Testis (tissue), 2 donors: ENCODE measurements around the gene THSD7A.

ENCODE experiments used
- POLR2A ChIP-seq: fragments of 450-650 bp; IDR thresholded peaks from one replicate; pipeline ENCODE4 v1.6.1; 2017; ENCODE audit warnings: antibody characterized with exemption, mild to moderate bottlenecking, moderate library complexity
- TF ChIP-seq, protein P1 (sequence below), 3 experiments: fragments of 450-650 bp in 2 of 3; fragments of 200-600 bp in 1 of 3; sonication (generic) in 1 of 3; IDR thresholded peaks; one replicate each; pipeline ENCODE4 v1.5.1; 2016 to 2019; ENCODE audit warnings: antibody characterized with exemption in 3 of 3, mild to moderate bottlenecking in 2 of 3, moderate library complexity in 1 of 3

DNA sequence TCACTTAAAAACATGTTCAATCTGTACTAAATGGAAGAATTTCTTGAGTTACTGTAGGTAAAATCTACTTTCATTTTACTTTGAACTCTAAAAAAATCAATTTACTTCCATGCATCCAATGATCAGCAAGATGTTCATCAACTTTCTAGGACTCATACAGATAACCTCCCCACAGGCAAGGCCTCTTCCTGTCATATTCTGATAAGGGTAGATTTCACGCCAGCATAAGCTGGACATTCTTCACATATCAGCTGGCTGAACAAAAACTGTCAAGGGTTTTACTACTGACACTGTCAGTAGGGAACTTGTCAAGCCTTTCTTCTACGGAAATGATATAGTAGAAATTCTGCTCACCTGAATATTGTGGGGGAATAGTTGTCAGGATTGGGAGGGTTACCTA, 244.9 kb downstream of the THSD7A start:
- TF ChIP-seq, protein P1, sequence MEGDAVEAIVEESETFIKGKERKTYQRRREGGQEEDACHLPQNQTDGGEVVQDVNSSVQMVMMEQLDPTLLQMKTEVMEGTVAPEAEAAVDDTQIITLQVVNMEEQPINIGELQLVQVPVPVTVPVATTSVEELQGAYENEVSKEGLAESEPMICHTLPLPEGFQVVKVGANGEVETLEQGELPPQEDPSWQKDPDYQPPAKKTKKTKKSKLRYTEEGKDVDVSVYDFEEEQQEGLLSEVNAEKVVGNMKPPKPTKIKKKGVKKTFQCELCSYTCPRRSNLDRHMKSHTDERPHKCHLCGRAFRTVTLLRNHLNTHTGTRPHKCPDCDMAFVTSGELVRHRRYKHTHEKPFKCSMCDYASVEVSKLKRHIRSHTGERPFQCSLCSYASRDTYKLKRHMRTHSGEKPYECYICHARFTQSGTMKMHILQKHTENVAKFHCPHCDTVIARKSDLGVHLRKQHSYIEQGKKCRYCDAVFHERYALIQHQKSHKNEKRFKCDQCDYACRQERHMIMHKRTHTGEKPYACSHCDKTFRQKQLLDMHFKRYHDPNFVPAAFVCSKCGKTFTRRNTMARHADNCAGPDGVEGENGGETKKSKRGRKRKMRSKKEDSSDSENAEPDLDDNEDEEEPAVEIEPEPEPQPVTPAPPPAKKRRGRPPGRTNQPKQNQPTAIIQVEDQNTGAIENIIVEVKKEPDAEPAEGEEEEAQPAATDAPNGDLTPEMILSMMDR (IDR thresholded peaks at IDR 0.05): no peak
- no peak for TF ChIP-seq POLR2A
